GM18873 (cell line): Measurements from ENCODE around the gene SMPD4.
"Not testable (repeated sequence)": the region's sequence is repeated elsewhere in the genome, so short reads cannot be mapped to it uniquely, and the experiment has no call there.

ENCODE experiments used
- ATAC-seq: cut with Tn5 transposase; IDR thresholded peaks from one replicate; pipeline ENCODE4 v1.9.1; 2021; ENCODE audit warnings: mild to moderate bottlenecking, moderate library complexity, moderate number of reproducible peaks; ENCODE audit not compliant: unreplicated experiment, low FRiP score

SMPD4 gene

DNA sequence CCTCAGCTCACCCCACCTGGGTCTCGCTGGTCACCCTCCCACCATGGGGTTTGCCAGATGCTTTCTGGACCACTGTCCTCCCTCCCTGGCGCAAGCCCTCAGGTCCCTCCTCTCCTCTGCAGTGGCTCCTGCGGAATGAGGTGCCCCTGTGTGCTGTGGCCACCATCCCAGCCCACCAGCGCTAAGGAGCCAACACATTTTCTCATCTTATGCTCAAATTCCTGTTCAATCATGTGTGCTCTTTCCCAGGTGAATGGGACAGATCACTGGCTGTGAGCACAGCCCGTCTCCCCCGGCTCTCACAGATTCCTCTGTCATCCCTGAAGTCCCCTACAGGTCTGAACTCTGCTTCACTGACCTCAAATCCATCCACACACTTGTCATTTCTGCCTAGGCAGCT, 21.3 kb downstream of the SMPD4 start:
- no peak for ATAC-seq

DNA sequence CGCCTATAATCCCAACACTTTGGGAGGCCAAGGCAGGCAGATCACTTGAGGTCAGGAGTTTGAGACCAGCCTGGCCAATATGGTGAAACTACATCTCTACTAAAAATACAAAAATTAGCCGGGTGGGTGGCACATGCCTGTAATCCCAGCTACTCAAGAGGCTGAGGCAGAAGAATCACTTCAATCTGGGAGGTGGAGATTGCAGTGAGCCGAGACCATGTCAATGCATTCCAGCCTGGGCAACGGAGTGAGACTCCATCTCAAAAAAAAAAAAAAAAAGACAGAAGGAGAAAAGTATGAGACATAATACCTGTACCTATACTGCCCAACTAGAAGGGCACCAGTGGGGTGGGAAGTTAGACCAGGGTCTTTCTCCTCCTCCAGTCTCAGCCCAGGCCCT, 22.0 kb downstream of the SMPD4 start:
- ATAC-seq: not testable (repeated sequence)

DNA sequence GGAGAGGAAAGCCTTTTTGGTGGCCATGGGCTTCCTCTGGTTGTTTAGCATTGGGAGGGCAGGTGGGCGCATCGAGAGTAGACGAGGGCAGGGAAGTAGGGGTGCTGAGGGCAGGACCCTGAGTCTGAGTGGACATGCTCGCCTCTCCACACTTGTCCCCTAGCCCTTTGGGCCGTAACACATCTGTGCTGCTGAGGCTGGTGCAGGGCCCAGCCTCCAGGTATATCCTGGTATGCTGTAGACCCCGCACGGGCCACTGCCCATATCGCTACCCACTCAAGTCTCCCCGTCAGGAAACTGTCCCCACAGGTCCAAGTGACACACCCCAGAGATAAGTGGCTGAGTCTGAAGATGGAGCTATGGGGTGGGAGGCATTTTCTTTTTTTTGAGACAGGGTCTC, 22.8 kb downstream of the SMPD4 start:
- ATAC-seq: no peak

DNA sequence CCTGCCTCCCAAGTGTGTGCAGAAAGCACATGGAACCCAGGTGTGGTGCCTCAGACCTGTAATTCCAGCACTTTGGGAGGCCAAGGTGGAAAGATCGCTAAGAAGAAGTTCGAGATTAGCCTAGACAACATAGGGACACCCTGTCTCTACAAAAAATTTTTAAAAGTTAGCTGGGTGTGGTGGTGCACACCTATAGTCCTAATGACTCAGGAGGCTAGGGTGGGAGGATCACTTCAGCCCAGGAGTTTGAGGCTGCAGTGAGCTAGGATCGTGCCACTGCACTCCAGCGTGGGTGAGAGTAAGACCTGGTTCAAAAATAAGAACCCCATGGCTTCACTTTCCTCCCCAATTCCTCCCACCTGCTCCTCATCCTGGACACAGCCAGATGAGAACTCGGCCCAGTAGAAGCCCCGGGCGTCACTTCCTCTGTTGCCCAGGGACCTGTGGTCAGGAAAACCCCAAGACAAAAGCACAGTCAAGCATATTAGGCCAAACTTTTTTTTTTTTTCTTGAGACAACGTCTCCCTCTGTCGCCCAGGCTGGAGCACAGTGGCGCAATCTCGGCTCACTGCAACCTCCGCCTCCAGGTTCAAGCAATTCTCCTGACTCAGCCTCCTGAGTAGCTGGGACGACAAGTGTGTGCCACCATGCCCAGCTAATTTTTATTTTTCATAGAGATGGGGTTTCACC, 23.4 kb downstream of the SMPD4 start:
- ATAC-seq: peak; percentile 91

DNA sequence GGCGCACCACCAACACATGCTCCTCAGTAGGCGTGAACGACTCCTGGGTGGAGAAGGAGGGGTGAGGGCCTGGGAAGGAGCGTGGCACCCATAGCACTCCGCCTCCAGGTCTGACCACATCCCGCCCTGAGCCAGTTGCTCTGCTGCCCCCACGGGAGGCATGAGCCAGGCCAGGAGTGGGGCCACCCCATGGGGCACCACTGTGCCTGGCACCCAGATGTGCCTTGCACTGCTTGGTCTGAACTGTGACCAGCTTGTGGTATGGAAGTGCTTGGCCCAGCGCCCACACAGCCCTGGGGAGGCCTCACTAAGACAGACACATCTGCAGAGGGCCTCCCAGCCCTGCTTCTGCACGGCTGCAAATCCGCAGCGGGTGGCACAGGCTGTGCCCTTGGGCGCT, 24.0 kb downstream of the SMPD4 start:
- peak; percentile 37 for ATAC-seq

DNA sequence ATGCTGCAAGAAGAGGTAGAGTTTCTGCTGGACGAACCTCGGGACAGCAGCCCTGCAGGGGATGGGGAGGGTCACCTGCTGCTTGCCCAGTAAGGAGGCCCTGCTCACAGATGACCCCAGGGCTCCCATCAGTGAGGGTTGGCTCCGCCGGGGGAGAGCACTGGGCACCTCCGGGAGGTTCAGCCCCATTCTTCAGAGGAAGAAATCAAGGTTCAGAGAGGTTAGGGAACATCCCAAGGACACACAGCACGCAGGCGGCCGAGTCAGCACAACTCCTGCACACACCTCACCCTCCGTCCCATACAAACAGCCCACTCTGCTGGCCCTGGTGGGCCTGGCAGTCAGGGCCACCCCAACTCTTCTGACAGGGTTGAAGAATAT, 24.8 kb downstream of the SMPD4 start:
- ATAC-seq: no peak

DNA sequence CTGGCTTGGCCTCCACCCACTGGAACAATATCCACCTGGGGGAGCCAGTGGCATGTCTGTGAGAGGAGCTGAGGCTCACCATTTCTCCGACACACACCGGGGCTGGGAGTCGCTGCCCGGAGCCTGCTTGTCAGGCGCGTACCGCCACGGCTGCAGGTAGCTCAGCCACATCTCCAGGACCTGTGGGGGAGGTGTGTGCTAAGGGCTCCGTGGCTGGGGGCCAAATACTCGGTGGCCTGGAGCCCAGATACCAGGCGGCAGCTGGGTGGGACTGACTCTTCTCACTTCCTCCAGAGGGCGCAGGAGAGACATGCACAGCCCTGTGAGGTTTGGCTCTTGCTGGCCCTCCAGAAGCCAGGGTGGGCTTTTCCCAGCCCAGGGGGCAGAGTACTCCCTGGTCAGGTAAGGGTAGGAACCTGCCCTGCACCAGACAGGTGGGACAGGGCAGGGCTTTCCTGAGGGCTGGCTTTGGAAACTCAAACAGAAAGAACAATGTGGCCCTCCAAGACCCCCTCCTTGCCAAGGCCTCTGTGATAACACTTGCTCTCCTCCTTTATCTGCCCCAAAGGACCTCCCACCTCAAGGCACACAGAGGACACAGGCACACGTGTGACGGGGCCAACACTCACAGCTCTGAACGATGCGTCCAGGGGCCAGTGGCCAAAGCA, 25.3 kb downstream of the SMPD4 start:
- not testable (repeated sequence) for ATAC-seq

DNA sequence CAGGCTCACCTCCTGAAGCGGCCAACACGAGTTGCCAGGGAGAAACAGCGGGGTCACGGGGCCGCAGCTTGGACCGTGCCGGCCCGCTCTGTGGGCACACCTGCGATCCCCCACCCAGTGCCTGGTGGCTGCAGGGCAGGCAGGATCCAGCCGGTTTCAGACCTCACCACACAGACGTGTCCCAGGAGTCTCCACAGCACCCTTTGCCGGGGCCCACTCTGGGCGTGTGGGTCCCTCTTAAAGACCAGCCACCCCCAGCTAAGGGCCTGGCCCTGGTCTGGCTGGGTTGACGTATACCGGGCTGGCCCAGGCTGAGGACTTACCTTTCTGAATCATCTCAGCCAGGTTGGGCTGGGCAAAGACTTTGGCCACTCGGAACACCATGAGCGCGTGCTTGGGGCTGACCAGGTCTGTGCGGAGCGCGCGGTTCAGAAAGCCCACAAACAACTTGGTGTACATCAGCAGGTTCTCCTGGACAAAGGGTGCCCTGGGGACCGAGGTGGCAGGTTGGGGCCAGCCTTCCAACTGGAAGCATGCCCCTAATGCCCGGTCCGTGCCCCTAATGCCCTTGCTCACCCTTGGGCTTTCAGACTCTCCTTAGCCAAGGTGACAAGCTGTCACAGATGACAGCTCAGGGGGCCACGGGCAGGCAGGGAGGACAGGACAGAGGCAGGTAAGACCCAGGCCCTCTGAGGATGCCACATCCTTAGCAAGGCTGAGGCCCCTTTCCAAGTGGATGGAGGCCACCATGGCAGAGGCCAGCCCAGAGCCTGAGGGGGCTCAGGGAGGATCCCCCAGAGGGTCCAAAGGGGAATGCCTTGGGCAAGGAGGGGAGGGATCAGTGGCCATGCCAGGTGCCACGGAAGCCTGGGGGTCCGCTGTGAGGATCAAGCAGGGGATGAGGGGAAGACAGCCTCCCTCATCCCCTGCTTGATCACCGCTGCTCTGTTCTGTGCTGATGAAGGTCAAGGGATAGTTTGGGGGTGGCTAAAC, 26.3 kb downstream of the SMPD4 start:
- no peak for ATAC-seq

DNA sequence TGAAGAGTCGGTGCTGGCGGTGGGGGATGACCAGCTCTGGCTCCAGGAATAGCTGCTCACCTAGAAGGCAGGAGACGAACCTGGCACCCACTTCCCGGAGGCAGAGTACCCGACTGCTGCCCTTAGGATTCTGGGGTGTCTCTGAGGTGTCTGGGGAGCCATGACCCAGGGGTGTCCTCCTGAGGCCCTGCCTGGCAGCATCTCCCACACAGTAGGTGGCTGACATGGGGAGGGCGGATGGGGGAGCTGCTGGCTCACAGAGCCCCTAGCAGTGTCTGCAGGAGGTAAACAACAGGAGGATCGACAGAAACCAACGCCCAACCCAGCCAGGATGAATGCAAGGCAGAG, 27.0 kb downstream of the SMPD4 start:
- not testable (repeated sequence) for ATAC-seq

DNA sequence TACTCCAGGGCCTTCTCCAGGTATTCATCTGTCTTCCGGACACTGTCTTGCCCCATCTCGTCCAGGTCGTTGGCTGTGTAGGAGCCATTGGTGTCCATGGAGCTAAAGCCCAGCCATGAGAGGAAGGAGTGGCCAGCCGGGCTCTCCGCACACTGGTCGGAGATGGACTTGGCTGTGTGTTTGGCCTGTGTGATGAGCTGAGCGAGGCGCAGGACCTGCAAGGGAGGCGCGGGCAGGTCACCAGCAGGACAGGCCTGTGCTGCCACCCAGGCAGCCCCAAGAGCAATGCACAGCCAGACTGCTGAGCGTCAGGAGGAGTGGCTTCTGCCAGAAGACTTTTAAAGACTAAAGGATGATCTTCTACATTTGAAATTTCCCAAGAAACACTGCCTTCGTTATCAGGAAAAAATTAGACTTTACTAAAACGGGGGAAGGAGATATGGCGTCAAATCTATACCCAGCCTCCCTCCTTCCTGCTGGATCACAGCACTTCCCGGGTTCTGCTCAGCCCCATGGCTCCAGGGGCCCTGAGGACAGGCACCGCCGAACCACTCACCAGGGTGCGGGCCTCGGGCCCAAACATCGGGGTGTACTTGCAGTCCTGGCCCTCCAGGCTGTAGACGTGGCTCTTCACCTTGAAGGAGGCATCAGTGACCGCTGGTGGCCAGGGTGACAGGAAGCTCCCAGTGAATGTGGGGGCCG, 27.5 kb downstream of the SMPD4 start:
- not testable (repeated sequence) for ATAC-seq

DNA sequence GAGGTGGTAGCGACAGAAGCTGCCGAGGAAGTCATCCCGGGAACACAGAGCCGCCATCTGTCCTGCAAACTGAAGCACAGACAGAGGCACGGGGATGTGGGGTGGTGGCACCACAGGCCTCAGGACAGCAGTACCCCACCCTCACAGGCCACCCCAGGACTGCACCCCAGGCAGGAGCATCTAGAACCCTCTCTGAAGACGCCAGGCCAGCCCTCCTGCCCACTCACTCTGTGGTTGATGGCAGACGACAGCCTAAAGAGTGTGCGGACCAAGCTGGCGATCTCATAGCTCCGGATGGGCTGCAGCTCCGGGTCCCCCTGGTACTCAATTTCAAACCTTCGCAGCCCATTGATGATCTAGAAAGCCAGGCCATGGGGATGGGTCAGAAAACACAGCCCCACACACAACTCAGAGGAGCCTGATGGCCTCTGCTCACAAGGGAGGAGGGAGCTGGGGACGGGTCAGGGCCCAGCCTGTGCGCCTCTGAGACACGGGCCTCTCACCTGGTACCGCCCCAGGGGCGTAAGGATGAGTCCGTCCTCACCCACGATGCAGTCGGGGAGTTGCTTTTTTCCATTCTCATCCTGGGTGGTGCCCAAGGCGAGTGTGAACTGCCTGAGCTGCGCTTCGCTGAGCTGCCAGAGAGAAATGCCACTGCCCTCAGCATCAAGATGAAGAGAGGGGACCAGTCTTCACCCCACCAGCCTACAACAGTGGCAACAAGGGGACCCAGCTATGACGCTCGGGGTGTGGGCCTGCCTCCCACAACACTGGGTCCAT, 28.4 kb downstream of the SMPD4 start:
- ATAC-seq: no peak

DNA sequence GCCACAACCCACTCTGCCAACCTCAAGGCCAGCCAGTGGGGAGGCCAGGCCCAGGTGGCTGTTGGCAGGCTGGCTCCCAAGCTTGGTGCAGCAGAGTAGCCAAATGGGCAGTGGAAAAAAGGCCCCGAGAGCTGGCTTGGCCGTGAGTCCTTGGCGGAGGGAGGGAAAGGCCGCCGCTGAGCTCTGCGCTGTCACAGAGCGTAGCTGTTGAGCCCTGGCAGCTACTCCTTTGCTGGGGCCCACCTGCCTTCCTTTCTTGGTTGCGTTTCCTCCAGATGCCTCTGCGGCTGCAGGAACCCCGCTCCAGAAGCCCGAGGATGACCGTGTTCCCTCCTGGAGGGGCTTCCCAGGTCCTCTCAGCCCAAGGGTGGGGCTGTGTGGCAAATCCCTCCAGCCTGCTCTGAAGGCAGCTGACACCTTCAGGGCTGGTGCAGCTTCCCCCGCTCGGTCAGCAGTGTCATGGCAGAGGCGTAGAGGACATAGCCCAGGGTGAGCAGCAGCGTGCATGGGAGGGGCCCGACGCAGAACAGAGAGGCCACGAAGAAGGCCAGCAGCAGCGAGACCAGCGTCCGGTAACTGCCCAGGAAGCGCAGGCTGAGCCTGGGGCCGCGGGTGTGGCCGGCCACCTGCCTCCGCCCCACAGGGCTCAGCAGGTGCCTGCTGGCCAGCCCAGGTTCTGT, 29.1 kb downstream of the SMPD4 start:
- ATAC-seq: not testable (repeated sequence)

DNA sequence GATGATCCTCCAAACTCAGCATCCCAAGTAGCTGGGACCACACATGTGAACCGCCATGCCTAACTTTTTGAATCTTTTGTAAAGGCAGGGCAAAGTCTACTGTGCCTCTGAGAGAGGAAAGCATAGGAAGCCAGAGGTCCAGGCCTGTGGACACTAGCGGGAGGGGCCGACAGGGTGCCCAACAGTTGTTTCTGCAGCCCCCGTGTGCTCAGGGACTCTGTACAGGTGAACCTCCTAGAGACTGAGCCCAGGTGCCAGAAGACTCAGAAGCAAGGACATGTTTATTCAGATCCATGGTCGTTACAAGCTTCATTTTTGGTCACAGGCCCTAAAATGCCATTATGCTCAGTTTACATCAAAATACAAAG, 30.3 kb downstream of the SMPD4 start:
- ATAC-seq: not testable (repeated sequence)

DNA sequence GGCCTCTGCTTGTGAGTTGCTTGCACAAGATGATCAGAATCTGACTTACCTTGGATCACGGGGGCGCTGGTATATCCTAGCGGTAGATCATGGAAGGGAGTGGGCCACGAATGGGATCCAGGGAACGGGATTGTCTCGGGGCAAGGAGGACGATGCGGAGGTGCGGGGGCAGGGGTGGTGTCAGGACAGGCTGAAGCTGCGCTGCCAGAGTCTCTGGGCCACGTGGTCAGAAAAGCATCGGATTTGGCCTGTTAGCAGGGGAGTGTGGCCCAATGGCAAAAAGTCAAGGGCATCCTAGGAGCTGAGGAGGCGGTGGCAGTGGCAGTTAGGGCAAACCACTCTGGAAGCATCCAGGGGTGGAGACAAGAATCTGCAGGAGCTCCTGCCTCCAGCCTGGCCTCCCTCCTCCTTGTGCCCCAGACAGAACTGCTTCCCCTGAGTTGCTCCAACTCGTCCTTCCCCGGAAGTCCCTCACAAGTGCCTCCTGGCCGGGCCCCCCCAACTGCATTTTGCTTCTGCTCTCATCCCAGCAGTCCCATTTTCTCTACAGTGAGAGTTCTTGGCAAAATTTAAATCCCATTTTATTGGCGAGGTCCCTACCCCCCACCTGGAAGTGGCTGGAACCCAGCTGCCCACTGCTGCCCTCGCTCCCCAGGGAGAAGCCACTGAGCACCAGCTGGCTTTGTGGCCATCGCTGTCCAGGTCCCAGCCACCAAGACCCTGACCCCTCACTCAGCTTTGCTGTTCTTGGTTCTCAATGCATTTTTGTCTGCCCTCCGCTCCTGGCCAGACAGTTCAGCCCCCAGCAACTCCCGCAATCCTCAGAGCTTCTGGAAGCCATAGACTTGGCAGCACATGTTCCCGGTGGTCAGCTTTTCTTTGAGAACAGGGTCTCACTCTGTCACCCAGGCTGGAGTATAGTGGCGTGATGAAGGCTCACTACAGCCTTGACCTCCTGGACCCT, 30.9 kb downstream of the SMPD4 start:
- no peak for ATAC-seq

DNA sequence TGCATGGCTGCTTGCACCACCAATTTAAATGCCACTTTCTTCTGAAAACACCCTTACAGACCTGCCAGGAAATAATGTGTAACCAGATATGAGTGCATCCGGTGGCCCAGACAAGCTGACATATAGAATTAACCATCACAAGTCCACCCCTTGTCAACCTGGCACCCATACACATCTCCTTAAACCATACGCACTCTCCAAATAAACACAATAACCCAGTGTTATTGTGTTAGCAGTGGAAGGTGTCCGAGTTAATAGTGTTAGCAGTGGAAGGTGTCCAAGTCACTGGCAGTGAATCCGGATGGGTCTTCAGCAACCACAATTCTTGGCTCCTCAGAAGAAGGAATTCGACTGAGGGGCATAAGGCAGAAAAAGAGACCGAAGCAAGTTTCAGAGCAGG, 32.9 kb downstream of the SMPD4 start:
- ATAC-seq: not testable (repeated sequence)

DNA sequence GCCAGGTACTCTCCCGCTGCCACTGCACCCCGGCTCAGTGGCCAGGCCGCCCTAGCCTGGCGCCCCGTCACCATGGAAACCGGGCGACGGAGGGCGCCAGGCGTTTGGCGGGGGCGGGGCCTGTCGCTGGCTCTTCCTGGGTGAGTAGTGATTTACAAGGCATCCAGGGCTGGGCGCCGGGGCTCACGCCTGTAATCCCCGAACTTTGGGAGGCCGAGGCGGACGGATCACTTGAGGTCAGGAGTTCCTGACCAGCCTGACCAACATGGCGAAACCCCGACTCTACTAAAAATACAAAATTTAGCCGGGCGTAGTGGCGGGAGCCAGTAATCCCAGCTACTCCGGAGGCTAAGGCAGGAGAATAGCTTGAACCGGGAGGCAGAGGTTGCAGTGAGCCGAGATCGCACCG, 36.4 kb downstream of the SMPD4 start, which contains the start of gene CCDC74B:
Gene CCDC74B, minus strand, starts transcription at position 107 of the 409 bp plus-strand sequence. CDS start 116 bp downstream, outside the sequence.
- ATAC-seq: peak; percentile 82

DNA sequence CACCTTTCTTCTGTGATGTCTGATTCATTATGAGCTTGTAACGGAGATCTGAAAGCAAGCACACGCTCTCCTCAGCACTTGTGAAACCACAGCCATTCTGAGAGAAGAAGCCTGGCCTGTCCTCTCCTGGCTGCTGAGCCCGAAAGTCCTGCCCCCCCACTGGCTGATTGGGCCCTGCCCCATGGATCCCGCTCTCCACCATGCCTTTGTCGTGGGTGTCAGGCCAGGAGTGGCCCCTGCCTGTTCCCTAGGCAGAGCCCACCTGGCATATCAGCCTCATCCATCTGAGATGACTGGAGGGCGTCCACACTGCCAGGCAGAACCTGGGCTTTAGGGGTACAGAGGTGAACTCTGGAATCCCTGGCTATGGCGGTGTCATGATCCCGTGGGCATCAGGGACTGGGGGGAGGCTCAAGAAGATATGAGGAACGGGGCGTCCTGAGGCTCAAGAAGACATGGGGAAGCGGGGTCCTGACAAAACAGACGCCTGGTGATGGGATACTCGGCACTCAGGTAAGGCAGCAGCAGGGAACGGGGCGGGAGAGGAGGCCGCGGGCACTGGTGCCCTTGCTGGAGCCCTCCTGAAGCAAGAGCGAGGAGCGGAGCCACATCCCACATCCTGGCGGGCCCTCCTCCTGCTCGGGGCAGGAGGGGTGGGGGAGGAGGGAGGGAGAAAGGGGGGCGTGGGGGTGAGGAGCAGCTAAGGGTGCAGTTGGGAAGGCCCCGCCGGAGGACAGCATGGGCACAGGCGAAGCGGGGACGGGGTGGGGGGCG, 37.9 kb downstream of the SMPD4 start:
- ATAC-seq: not testable (repeated sequence)
